Measurements from ENCODE around the gene ALG3.

Gene ALG3

DNA sequence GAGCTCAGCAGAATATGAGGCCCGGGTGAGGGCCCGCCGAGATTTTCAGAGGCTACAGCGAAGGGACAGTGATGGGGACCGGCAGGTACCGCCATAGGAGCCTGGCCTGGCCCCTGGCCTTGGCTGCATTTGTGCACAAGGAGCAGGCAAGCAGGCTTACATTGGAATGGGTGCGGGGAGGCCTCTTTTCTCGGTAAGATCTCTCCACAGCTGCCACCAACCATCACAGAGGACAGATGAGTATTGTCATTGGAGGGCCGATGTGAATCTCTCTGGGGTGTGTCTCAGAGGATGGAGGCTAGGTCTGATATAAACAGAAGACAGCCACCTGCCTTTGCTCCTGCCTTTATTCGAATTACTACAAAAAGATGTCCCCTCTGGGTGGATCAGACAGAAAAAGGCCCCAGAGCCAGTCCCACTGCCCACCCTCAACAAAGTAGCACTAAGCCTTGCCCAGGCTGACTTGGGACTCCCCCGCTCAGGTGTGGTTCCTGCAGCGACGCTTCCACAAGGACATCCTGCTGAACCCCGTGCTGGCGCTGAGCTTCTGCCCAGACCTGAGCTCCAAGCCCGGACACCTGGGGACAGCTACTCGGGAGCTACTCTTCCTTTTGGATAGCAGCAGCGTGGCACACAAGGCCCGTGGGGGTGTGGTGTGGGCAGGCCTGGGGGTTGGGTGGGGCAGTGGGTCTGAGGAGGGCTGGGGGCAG is 13.9 kb downstream of the ALG3 start:
- DNase-seq = no peak

DNA sequence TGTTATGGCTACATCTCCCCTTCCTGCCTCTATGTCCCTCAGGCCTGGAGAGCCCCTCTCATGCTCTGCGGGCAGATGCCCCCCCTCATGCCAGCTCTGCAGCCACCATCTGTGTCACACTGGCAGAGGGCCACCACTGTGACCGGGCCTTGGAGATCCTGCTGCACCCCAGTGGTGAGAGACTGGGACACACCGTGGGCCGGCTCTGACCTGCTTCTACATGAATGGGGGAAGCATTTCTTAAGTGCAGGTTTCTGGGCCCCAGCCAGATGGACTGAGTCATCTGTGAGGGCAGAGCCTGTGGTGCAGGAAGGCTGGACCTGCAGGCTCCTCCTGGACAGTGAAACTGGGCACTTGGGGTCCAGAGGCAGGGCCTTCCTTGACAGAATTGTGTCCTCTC is 14.5 kb downstream of the ALG3 start:
- peak; percentile 17 for DNase-seq

DNA sequence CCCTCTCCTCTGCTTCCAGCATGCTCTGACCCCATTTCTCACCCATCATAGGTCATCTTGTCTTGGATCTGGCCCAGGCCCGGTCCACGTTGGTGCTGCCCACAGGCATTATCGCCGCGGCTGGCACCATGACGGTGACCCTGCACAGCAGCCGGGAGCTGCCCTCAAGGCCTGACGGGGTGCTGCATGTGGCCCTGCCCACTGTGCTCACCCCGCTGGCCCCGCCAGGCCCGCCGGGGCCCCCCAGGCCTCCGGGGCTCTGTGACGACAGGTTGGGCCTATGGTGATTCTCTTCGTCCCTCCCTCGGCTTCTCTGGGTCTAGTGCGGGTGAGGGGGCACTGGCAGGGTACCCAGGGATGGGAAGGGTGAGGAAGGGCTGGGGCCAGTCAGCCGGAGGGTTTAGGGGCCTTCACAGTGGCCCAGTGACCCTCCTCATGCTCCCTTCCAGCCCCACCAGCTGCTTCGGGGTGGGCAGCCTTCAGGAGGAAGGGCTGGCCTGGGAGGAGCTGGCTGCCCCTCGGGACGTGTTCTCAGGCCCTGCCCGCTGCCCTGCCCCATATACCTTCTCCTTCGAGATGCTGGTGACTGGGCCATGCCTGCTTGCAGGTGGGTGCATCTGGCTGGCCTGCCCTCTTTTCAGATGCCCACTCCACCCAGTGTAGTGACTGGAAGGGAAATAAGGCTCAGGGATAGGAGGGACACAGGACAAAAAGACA is 15.5 kb downstream of the ALG3 start:
- no peak for DNase-seq

DNA sequence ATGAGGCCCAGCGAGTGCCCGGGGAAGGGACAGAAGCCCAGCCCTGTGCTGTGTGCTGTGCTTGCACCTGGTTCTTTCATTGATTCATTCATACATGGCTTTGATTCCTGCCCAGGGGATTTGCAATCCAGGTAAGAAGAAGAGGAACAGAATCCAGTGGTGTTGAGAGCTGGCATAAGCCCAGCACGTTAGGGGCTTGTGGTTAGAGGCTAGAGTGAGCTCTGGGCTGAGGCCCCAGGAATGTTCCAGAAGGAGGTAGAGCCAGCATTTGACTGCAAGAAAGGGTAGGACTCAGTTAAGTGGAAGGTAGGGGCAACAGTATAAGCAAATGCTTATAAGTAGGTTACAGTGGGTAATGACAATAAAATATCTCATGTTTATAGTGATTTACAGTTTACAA is 17.1 kb downstream of the ALG3 start:
- no peak for DNase-seq

DNA sequence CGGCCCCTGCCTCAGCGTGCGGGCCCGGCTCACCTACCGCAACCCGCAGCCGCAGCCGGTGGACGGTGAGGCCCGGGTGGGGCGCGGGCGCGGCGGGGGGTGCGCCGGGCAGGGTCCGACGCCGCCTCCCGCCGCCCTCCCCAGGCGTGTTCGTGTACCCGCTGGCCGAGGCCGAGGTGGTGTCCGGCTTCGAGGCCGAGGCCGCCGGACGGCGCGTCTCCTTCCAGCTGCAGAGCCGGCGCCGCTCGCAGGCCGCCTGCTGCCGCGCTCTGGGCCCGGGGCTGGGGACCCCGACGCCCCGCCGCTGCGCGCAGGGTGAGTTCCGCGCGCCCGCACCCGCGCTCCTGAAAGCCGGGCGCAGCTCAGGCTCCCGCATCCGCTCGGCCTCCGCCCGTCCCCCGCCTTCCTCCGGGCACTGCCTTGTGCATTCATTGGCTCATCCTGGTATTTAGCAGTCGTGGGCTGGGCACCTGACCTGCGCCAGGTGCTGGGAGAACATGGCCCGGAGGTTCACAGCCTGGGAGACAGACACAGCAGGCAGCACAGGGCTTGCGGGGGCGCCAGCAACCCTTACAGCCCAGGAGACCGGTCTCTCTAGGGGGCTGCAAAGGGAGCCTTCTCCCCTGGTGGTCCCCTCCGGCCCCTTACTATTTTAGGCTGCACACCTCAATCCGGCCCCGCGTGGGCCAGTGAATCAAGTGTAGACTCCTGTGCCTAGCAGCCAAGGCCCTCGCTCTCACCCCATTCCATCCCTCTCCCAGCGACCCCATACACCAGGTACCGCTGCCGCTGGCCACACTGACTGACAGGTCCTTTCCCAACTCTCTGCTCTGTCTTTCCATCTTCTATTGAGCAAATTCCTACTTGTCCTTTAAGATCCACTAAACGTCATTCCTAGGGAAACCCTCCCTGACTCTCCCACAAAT is 17.9 kb downstream of the ALG3 start:
- DNase-seq = peak; percentile 76

DNA sequence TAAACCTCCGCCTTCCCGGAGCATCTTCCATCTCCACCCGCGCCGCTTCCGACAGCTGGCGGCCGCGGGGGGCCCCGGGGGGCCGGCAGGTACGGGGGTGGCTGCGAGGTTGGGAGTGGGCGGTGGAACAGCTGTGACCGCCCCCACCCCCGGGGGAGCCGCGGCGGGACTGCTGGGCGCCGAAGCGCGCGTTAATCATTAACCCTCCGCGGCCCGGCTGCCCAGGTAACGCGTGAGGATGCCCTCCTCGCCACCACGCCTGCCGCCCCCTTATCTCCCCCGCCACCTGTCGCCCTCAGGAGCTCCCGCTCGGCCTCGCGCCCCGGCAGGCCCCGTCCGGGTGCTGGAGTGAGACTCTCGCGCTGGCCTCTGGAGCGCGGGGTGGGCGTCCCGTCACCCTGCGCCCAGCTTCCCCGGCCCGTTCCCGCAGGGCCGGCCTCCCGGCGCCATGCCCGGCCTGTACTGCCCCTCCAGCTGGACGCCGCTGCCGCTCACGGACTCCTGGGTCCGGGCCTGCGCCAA is 18.6 kb downstream of the ALG3 start:
- DNase-seq = peak; percentile 83

DNA sequence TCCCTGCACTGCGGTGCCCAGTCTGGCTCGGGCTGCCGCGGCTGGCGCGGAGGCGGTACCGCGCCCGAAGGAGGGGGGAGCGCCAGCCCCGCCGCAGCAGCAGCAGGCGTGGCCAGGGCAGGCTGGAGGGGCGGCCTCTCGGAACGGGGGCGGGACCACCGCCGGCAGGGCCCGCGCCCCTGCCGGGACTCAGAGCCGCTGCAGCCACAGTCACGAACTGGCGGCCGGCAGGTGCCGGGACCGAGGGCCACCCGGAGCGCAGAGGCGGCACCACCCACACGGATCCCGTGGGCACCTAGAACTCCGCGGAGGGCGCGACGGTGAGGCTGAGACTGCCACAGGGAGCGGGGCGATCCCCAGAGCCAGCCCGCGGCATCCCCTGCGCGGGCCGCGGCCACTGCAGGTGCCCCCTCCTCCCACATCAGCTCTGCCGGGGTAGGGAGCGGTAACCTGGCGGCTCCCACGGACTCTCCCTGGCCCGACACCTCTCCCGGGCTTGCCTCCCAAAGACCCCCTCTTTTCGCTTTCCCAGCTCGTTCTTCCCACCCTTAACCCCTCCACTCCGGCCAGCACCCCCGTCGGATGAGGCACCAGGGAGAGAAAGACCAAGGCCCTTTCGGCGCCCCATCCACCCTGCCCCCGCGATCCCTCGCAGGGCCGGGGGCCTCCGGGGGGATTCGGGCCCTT is 19.2 kb downstream of the ALG3 start, which contains the start of gene VWA5B2:
VWA5B2 (plus strand) TSS at position 192 of the 687 bp plus-strand sequence. CDS start 944 bp downstream, outside the sequence.
- peak; percentile 90 for DNase-seq

DNA sequence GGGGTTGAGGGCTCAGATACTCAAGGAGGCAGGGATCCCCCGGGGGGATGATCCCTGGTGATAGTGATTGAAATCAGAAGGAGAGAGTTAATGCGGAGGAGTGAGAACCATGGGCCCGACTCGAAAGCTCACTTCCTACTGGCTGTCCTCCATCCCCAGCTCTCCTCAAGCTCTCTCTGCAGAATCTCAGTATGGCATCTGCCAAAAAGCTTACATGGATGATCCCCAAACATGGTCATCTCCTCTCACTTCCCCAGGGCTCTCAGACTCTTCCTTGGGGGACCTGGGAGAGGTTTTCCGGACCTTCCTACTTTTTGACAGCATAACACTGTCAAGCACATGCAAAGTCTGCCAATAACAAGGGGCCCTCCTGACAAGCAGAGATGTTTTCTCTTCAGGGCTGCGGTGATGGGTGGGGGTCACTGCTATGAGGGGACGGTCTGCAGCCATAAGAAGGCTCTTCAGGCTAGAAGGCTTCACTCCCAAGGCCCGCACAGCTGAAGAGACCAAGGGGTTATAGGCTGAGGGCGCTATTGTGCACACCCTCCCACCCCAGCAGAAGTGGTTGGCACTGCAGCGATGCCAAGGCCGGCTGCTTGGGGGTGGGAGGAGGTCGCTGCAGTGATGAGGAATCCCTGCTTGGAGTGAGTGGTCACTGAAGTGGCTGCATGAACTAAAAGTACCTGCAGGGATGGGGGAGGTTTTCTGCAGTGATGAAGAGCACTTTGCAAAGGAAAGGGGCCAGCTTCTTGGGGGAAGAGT is 20.2 kb downstream of the ALG3 start:
- no peak for DNase-seq

DNA sequence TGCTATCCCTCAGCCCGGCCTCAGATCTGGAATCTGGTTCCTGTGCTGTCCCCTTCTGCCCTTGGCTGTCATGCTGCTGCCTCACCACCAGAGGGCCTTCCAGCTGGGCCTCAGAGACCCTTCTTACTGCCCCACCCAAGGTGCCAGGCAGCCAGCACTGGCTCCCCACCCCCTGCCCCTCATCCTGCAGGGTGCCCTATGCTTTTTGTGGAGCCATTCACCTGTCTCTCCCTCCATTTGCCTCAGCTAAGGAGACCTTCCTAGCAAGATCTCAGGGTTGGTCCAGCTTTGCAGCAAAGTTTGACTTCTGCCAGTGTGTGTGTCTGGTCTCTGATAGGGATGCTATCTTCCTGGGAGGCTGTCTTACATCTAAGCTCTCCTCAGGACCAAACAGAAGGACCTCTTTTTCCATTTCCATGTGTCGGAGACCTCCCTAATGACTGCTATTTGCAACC is 21.3 kb downstream of the ALG3 start:
- DNase-seq = peak; percentile 30

DNA sequence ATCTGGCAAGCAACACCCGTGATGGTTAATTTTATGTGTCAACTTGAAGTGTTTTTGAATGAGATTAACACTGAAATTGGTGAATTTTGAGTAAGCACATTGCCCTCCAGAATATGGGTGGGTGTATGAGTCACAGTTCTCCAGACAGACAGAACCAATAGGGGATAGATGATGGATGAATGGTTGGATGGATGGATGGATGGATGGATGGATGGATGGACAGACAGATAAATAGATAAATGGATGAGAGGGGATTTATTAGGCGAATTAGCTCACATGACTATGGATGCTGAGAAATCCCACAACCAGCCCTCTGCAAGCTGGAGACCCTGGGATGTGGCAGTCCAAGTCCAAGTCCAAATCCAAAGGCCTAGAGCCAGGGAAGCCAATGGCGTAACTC is 24.8 kb downstream of the ALG3 start:
- DNase-seq = no peak

DNA sequence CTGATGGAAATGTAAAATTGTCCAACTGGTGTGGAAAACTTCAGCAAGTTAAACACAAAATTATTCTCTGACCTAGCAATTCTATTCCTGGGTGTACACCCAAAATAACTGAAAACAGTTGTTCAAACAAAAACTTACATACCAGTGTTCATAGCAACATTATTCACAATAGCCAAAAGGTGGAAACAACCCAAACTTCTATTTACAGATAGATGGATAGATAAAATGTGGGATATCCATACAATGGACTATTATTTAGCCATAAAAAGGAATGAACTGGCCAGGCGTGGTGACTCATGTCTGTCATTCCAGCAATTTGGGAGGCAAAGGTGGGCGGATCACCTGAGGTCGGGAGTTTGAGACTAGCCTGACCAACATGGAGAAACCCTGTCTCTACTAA is 26.2 kb downstream of the ALG3 start:
- no peak for DNase-seq

DNA sequence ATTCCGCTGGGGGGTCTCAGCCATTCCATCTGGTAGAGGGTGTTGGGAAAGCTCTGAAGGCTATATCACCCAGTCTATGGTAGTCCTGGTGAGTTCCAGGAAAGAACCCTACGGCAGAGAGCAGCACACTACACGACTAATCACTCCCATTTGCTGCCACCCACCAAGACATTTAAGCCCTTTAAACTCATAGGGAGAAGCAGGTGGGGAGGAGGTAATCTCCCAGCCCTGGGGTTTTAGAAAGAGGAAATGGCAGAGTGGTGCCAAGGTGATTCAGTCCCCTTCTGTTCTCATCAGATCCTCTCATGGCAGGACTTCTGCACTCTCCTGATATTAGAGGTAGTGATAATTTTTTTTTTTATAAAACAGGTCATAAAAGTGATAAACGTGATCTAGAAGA is 29.9 kb downstream of the ALG3 start:
- no peak for DNase-seq

DNA sequence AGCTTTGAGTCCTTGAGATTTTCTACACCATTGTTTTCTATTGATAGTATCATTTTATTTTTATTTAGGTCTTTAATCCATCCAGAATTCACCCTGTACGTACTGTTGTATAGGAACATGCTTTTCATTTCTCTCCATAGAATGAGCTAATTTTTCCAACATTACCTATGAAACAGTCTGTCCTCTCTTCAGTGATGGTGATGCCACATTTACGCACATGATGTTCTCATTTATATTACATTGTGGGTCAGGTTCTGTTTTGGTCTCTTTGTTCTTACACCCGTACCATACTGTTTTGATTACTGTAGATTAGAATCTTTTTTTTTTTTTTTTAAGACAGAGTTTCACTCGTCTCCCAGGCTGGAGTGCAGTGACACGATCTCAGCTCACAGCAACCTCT is 37.0 kb downstream of the ALG3 start:
- DNase-seq = no peak

DNA sequence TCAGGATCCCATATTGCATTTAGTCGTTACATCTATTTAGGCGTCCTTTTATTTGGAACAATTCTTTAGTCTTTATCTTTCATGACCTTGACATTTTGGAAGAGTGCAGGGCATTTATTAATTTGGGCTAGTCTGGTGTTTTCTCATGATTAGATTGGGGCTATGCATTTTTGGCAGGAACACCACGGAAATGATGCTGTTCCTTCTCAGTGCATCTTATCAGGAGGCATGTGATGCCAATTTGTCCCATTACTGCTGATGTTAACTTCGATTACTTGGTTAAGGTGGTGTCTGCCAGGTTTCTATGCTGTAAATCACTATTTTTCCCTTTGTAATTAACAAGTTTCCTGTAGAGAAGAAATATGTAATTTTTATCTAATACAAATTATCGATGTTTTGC is 37.5 kb downstream of the ALG3 start:
- no peak for DNase-seq

DNA sequence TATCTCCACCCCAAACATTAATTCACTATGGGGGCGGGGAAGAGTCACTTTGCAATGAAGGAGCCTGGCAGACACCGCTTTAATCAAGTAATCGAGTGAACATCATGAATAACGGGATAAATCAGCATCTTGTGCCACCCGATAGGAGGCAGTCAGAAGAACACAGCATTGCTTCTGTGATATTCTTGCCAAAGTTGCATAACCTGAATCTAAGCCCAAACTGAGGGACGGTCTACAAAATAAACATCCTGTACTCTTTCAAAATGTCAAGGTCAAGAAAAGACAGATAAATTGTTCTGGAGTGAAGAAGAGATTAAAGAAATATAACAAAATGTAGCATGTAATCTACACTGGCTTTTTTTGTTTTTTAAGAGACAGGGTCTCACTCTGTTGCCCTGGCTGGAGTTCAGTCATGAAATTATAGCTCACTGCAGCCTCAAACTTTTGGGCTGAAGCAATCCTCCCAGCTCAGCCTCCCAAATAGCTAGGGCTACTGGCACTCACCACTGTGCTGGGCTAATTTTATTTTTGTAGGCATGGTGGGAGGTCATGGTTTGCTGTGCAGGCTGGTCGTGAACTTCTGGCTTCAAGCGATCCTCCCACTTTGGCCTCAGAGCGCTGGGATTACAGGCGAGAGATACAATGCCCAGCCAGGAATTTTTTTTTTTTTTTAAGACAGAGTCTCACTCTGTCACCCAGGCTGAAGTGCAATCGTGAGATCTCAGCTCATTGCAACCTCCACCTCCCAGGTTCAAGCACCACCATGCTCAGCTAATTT is 39.4 kb downstream of the ALG3 start:
- DNase-seq = no peak

DNA sequence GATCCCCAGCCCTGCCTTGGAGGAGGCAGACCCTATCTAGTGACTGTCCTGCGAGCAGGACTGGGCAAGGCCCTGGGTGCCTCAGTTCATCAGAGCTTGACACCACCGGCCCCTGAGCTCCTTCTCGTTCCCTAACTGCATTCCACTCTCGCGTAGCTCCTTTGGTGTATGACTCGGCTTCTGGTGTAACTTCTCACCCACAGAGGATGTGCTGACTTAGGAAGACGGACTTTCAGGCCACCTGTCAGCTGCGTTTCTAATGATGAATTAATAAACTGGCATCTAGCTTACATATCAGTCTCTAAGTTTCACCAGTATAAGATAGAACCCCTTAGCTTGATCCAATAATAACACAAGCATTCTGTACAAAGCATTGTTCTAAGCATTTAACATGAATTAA is 45.2 kb downstream of the ALG3 start:
- no peak for DNase-seq

DNA sequence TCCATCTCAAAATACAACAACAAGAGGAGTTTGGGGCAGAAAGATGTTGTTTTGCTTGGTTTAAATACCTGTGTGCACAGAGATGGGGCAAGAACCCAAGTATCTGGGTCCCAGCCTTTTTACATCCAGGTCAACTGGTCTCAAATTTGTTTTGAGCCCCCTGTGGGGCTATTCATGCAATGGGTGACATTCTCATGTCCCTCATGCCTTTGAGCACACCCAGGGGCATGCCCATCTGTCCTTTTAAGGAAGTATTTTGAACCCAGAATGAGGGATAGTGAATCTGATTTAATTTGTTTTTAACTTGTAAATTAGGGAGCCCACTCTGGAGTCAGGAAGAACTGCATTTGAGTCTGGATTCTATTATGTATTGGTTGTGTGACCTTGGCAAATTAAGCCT is 47.9 kb downstream of the ALG3 start:
- DNase-seq = no peak

DNA sequence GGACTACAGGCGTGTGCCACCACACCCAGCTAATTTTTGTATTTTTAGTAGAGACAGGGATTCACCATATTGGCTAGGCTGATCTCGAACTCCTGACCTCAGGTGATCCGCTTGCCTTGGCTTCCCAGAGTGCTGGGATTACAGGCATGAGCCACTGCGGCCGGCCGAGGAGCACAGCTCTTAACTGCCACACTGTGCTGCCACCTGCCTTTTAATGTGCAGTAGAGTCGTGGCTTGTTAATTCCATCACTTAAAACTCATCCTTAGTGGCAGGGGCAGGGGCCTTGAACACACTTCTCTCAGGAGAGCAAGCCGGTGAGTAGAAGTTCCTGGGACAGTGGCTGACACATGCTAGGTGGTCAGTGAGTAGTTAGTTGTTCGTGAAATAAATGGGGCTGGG is 50.3 kb downstream of the ALG3 start:
- DNase-seq = no peak

DNA sequence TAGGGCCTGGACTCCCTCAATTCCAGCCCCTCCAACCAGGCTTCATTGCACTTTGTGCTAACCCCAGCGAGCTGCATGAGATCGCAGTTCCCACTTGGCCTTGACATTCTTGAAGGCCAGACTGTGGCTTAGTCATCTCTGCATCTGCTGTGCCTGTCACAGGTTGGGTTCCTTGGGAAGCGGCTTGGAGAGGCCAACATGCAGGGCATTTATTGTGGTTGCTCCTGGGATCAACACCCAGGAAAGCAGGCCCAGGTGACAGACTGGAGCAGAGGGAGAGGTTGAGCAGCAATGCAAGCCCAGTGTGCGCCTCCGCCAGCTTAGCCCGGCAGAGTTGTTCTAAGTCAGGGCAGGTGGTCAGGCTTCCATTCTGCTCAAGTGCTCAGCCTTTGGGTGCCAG is 52.2 kb downstream of the ALG3 start:
- DNase-seq = no peak

DNA sequence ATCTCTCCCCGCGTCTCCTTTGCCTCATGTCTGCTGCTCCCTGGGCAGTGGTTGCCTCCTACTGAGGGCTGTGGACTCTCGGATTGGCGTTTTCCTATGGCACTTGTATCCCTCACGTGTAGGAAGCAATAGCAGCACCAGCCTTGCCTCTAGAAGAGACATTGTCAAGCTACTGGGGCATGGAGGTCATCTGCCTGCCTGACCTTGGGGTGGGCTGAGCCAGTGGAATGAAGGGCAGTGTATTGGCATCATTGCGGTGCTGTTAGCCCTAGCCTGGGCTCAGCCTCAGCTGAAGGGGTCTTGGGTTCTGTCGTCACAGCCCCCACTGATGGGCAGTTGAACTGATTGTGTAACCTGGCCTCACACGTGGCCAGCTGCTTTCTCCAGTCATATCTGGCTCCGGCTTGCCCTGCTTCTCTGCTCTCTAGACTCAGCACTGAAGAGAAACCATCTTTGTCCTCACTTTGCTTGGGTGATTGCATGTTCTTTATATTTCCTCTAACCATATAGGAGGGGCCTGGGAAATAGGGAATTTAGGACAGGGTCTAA is 54.7 kb downstream of the ALG3 start:
- DNase-seq = no peak

DNA sequence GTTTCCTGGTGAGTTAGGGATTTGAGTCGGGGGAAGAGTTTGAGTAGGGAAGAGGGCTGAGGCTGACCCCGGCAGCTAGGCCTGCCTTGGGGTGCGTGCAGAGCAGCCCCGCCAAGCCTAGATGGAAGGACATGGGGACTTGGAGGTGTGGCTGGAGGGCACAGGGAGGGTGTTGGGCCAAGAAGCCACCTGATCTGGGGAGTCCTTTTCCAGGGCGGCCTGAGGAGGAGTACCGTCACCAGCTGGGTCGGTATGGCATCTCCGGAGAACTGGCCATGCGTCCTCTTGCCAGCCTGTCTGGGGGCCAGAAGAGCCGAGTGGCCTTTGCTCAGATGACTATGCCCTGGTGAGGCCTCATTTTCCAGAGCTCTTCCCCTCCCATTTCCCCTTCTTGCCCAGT is 55.9 kb downstream of the ALG3 start:
- no peak for DNase-seq

All from COR-L47 (cell line).